IPS DF 6.9 (cell line): ENCODE measurements around the gene PNPLA7.
A peak's percentile ranks its signal among the peaks of the same experiment; 100 is the strongest.

Experiments
- DNase-seq: peaks from one replicate; pipeline ENCODE4 v3.0.0-alpha.2; 2013; ENCODE audit warnings: low read depth, low spot score
- H3K27ac ChIP-seq: one replicate; pipeline ENCODE4 v1.5.1; 2013; ENCODE audit warnings: low read length, control low read depth
- H3K27me3 ChIP-seq: 2 replicates; pipeline ENCODE4 v1.6.1; 2013; ENCODE audit warnings: mild to moderate bottlenecking, low read length; ENCODE audit not compliant: control insufficient read depth, insufficient read depth
- H3K36me3 ChIP-seq: 2 replicates; pipeline ENCODE4 v1.6.1; 2013; ENCODE audit warnings: low read length; ENCODE audit not compliant: control insufficient read depth, insufficient read depth
- H3K4me1 ChIP-seq: 2 replicates; pipeline ENCODE4 v1.6.1; 2013; ENCODE audit warnings: low read length; ENCODE audit not compliant: control insufficient read depth, insufficient read depth
- H3K4me3 ChIP-seq: 2 replicates; pipeline ENCODE4 v1.5.1; 2013; ENCODE audit warnings: mild to moderate bottlenecking, low read length
- H3K9me3 ChIP-seq: 2 replicates; pipeline ENCODE4 v1.6.1; 2013; ENCODE audit warnings: low read length, inconsistent platforms; ENCODE audit not compliant: control insufficient read depth, insufficient read depth
- WGBS: extraction: QIAGEN DNeasy Blood & Tissue Kit; methylation state at CpG from one replicate; pipeline ENCODE4 v1.1.7; 2013; ENCODE audit warnings: mixed read lengths, missing lambda C conversion rate; ENCODE audit not compliant: insufficient read length, insufficient coverage; 5-methylcytosine and 5-hydroxymethylcytosine counted together

Gene PNPLA7

GRCh38 chr9:137586854-137587253 lies 36.7 kb upstream of the PNPLA7 start:
- no peak for DNase-seq
- peaks cover 42% of the 10 kb centered on the region for H3K36me3 ChIP-seq
- H3K4me3 ChIP-seq = no peak overlapping the region
- no peak overlapping the region for H3K27ac ChIP-seq
- no peaks in the 10 kb centered on the region for H3K9me3 ChIP-seq
- H3K4me1 ChIP-seq = peaks cover 3% of the 10 kb centered on the region
- no peaks in the 10 kb centered on the region for H3K27me3 ChIP-seq
- WGBS = no CpG with 5 or more reads among the region's 14 CpGs

DNA sequence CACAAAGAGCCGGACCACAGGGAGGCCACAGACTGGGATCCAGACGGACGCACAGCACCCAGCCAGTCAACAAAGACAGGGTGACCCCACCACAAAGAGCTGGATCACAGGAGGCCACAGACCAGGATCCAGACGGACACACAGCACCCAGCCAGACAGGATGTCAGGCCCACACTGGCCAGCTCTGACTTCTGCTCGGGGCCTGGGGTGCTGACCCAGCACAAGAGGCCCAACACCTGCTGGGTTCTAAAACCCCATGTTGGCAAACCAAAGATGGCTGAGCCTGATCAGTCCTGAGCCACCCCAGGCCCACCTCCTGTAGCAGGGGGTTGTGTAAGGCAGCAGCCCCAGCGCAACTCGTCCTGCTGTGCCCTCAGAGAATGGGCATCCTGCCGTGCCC lies 33.8 kb upstream of the PNPLA7 start:
- Histone ChIP-seq H3K4me1 (no peaks in the 10 kb centered on the region; the same call in 1 of the 2 replicates), H3K4me3 (no peak overlapping the region), H3K27me3 (no peaks in the 10 kb centered on the region), H3K36me3 (peaks cover 49% of the 10 kb centered on the region), H3K27ac (no peak overlapping the region), H3K9me3 (no peaks in the 10 kb centered on the region)
- no CpG with 5 or more reads among the region's 8 CpGs for WGBS
- DNase-seq = no peak

DNA sequence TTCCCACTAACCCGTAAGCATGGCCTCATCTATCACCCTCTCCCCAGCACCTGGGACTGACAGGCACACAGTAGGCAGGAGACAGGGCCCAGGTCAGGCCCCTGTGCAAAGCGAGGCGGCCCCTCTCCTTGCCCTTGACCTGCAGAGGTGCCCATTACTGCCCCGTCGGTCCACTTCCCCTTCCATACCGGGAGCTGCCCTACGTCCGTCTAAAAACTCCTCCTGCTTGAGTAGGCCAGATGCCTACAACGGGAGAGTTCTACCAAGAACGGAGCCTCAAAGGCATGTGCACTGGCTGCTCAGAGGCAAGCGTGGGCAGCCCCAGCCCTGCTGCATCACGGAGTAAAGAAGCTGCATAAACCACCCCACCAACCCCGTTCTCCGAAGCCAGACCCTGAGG lies 33.1 kb upstream of the PNPLA7 start:
- no CpG with 5 or more reads among the region's 14 CpGs for WGBS
- H3K4me1 ChIP-seq = no peaks in the 10 kb centered on the region; the same call in 1 of the 2 replicates

GRCh38 chr9:137582286-137582860 lies 32.2 kb upstream of the PNPLA7 start:
- no peak for DNase-seq
- WGBS = no CpG with 5 or more reads among the region's 20 CpGs
- Histone ChIP-seq H3K4me1 (no peaks in the 10 kb centered on the region; the same call in 1 of the 2 replicates), H3K4me3 (no peak overlapping the region), H3K36me3 (peaks cover 41% of the 10 kb centered on the region), H3K27me3 (no peaks in the 10 kb centered on the region), H3K9me3 (no peaks in the 10 kb centered on the region), H3K27ac (no peak overlapping the region)

More for the DNA sequence above, 33.1 kb upstream of the PNPLA7 start:
- no peak overlapping the region for H3K4me3 ChIP-seq
- DNase-seq = no peak
- H3K36me3 ChIP-seq = peaks cover 48% of the 10 kb centered on the region
- no peaks in the 10 kb centered on the region for H3K9me3 ChIP-seq
- H3K27me3 ChIP-seq = no peaks in the 10 kb centered on the region
- H3K27ac ChIP-seq = no peak overlapping the region

DNA sequence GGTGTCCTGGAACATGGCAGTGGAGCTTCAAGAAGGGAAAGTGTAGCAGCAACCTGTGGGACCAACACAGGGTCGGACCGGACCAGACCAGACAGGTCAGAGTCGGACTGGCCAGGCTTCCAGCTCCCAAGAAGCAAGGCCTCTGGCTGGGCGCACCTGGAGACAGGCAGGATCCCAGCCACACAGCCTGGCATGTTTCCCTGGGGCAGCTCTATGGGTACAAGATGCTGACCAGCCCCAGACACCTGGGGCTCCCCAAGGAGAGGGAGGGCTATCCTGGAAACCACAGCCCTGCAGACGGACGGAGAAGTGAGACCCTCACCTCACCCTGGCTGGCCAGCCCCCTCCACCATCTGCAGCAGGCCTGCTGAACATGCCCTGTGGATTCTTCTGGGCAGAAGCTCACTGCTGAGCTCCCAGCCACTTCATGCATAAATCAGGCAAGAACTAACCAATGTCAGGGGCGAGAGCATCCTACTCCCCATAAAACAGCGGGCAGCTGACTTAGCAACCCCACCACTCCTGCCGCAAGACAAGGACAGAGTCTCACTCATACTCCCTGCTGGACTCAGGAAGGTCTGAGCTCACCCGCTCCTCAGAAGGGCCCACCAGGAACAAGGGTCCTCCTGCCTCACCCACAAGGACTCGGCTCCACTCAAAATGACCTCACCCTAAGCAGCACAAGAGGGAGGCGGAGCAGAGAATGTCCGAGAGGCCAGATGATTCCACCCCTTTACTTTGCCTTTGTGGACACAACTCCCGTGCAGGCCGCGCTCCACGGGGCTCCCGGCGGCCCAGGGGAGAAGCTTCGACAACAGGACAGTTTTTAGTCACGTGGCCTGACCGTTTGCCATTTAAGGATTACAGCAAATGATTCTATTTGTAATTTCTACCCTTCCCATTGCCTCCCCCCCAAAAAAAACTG lies 31.4 kb upstream of the PNPLA7 start:
- Histone ChIP-seq H3K36me3 (peaks cover 34% of the 10 kb centered on the region), H3K4me1 (no peaks in the 10 kb centered on the region), H3K27ac (no peak overlapping the region), H3K27me3 (no peaks in the 10 kb centered on the region), H3K9me3 (no peaks in the 10 kb centered on the region), H3K4me3 (no peak overlapping the region)
- WGBS = no CpG with 5 or more reads among the region's 22 CpGs
- DNase-seq = no peak

DNA sequence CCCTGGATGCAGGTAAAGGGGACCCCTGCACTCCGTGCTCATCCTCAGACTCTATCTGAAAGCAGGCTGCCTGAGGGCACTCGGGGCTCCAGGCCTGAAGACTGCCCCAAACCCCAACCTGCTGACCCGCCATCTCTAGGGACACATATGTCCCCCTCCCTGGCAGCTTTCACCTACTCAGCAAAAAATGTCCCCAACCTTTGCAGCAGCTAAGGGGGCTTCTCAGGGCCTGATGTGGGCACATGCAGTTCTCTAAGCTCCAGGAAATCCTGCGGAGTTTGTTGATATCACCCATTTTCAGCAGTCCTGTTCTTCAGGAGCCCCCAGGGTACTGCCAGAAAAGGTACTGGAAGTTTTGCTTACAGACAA lies 30.7 kb upstream of the PNPLA7 start:
- Histone ChIP-seq H3K36me3 (peaks cover 32% of the 10 kb centered on the region), H3K9me3 (no peaks in the 10 kb centered on the region), H3K4me3 (no peak overlapping the region), H3K4me1 (no peaks in the 10 kb centered on the region), H3K27me3 (no peaks in the 10 kb centered on the region), H3K27ac (no peak overlapping the region)
- no peak for DNase-seq
- WGBS = no CpG with 5 or more reads among the region's 4 CpGs

DNA sequence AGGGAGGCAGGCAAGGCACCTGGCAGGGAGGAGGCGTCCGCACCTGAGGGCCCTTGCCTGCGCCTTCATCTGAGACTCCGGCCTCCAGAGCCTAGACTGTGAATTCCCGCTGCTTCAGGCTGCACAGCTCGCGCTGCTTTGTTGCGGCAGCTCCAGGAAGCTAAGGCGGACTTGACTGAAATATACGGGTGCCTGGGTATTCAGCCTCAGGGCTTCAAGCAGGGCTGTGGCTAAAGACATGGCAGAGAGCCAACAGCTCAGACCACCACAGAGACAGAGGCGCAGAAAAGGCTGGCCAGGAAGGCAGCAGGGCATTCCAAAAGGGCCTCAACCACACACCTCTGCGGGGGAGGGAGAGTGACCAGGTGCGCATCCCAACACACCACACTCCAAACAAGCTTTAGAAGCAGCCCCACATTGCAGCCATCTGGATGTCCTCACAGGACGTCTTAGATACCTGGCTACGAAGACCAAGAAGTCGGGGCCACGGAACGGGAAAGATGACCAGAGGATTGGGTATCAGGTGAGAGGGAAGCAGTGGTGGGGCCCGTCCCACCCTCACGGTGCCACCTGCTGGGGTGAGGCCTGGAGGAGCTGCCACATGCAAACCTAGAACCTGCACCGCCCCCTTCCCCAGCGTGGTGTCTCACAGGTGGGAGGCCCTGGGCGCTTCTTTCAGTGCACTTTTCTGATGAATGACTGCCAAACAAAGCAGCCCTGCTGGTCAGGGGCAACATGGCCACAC lies 30.2 kb upstream of the PNPLA7 start:
- Histone ChIP-seq H3K27me3 (no peaks in the 10 kb centered on the region), H3K4me1 (no peaks in the 10 kb centered on the region), H3K9me3 (no peaks in the 10 kb centered on the region), H3K36me3 (peaks cover 30% of the 10 kb centered on the region), H3K4me3 (no peak overlapping the region), H3K27ac (no peak overlapping the region)
- DNase-seq = no peak
- WGBS = no CpG with 5 or more reads among the region's 23 CpGs

- H3K27me3 ChIP-seq = no peaks in the 10 kb centered on the region
- peaks cover 28% of the 10 kb centered on the region for H3K36me3 ChIP-seq
- H3K4me1 ChIP-seq = no peaks in the 10 kb centered on the region
- no peaks in the 10 kb centered on the region for H3K9me3 ChIP-seq
- DNase-seq = no peak
- peak overlapping the region; percentile 12; the same call in 1 of the 2 replicates for H3K4me3 ChIP-seq
- H3K27ac ChIP-seq = no peak overlapping the region
- WGBS = no CpG with 5 or more reads among the region's 19 CpGs
Observed at GRCh38 chr9:137579259-137579604, 29.0 kb upstream of the PNPLA7 start.

- H3K27ac ChIP-seq = no peak within 1 kb of the TSS
- WGBS = no CpG with 5 or more reads among the region's 82 CpGs
- DNase-seq = peak; percentile 84
- H3K9me3 ChIP-seq = no peaks in the 10 kb centered on the region
- H3K27me3 ChIP-seq = no peaks in the 10 kb centered on the region
- H3K4me1 ChIP-seq = no peaks in the 10 kb centered on the region
- peak within 1 kb of the TSS; percentile 99 for H3K4me3 ChIP-seq
- peaks cover 30% of the 10 kb centered on the region for H3K36me3 ChIP-seq
Observed at GRCh38 chr9:137578518-137579258, 28.5 kb upstream of the PNPLA7 start, which contains the start of gene DPH7. Gene DPH7, minus strand, starts transcription at chr9:137578925. Its CDS starts 148 bp downstream, at chr9:137578777.
